Posterior cingulate gyrus (tissue), 11 donors: ENCODE results near the gene PCYT1B.
A peak's percentile ranks its signal among the peaks of the same experiment; 100 is the strongest.
"Not testable (repeated sequence)": the region's sequence is repeated elsewhere in the genome, so short reads cannot be mapped to it uniquely, and the experiment has no call there.

ENCODE experiments used
- DNase-seq, 10 donors: peaks; one replicate each; pipeline versions ENCODE4 v3.0.0 to v3.0.0-alpha.2; 2020 to 2021; ENCODE audit warnings: mixed read lengths in 3 of 10
- intact Hi-C: fragments of 100-400 bp; cut with DNase I; formaldehyde crosslinking; loops from one replicate; pipeline ENCODE4 v1.15.1; 2023

The PCYT1B gene

GRCh38 chrX:24647257-24648058 is at the start of gene PCYT1B:
PCYT1B (minus strand) TSS chrX:24647347; CDS start chrX:24647105, 242 bp downstream.
- peak; percentile 42 to 94 (median 64) for DNase-seq
- intact Hi-C loops = no loop called here

DNA sequence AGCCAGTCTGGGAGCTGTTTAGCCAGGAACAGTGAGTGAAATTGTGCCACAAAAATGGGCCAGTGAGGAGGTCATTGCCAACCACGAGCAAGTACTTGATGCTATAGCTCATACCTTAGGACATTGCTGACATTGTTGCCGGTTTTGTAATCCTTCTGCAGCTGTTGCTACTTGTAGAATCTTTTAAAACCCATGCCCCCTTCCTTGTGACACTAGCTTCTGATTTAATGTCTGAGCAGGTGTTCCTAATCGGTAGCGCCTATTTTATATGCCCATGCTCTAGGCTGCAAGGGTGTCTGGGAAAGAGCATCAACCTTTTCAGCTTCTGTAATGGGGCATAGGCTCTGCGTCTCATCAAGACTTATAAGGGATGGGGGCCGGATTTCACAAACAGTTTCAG is 49.1 kb upstream of the PCYT1B start:
- intact Hi-C loops = no loop called here
- DNase-seq = no peak

GRCh38 chrX:24694825-24695224 is 47.7 kb upstream of the PCYT1B start:
- intact Hi-C loops = no loop called here

GRCh38 chrX:24693453-24694202 is 46.5 kb upstream of the PCYT1B start, which contains the start of gene POLA1:
POLA1 (plus strand) TSS chrX:24693918; CDS start chrX:24693962, 44 bp downstream.
- DNase-seq = peak; percentile 87 to 98 (median 90)
- intact Hi-C loops = no loop called here

More at GRCh38 chrX:24694825-24695224, 47.7 kb upstream of the PCYT1B start:
- no peak for DNase-seq

GRCh38 chrX:24692305-24692704 is 45.2 kb upstream of the PCYT1B start:
- intact Hi-C loops = no loop called here

GRCh38 chrX:24684048-24684447 is 36.9 kb upstream of the PCYT1B start:
- intact Hi-C loops = no loop called here
- no peak for DNase-seq

More at GRCh38 chrX:24692305-24692704, 45.2 kb upstream of the PCYT1B start:
- no peak for DNase-seq

DNA sequence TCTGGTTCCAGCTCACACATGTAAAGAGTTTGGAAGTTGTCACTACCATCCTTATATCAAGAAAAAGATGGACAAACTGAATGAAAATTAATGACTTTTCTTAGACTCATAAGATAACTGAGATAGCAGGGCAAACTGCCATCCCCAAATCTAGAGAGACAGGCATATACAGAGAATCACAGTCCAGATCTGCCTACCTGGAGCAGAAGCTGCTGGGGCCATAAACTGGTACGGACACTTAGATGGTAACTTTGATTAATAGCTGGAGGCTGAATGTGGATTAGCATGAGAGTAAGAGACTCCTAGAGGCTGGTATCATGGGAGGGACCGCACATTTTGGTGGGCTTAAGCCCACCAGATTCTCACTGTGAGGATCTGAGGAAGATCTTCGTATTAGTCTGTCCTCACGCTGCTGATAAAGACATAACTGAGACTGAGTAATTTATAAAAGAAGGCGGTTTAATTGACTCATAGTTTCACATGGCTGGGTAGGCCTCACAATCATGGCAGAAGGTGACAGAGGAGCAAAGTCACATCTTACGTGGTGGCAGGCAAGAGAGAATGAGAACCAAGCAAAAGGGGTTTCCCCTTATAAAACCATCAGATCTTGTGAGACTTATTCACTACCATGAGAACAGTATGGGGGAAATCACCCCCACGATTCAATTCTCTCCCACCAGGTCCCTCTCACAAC is 35.7 kb upstream of the PCYT1B start:
- intact Hi-C loops = no loop called here
- DNase-seq = no peak

DNA sequence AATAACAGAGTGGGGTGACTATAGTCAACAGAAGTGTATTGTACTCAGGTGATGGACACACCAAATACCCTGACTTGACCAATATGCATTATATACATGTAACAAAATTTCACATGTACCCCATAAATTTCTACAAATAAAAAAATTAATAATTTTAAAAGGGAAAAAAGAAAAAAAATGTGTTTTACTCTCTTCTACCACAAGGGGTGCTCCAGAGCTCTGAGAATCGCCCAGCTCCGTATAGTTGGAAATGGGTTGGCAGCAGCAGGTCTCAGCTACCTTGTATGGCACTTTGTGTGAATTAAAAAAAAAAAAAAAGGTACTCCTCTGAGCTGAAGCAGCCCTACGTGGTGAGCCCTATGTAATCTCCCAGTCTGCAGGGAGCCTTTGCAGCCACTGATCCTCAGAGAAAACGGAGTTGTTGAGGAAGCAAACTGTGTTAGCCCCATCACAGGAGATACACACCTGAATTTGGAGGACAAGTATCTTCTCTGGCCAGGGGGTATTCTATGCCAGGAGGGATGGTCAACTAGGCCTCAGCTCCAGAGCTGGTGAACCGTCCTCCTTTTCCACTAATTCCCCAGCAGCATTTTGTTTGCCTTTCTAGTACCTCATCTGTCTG is 29.4 kb upstream of the PCYT1B start:
- DNase-seq = no peak
- intact Hi-C loops = no loop called here

DNA sequence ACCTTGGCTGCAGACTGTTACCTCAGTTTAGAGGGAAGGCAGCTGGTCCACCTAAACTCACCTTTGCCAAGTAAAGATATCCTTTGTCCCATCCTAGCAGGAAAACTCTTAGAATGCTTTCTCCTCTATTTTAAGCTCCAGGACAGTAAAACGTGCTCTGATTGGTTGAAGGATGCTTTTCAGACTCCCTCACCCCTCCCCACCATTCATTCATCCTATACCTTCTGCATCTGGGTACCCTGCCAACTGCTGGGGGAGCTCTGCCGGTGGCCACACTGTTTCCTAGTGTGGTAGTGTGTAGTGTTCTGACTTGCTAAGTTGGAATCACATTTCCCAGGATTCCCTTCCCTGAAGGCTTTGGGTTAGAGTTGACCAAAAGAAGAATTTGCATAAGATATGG is 26.3 kb upstream of the PCYT1B start:
- intact Hi-C loops = no loop called here
- DNase-seq = no peak

DNA sequence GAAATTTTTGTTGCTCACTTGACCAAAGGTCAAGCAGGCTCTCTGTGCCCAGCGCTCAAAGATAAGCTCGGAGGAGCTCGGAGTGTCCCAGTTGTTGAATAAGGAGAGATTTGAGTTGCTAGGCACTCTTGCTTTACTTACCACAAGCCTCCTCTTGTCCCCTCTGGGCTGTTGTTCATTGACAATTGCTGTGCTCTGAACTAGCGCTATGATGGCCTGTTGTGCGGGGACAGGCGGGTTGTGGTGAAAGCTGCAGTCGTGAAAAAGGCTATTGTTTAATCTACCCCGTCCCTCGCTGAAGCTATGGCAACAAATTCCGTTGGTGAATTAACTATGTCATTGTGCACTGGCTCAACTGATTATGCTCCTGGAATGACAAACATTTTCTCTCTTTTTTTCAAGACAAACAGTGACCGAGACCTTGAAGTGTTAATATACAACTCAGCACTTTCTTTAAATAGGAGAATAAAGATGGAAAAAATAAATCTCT is 25.6 kb upstream of the PCYT1B start:
- DNase-seq = peak in 6 of 10 donors; percentile 14 to 91 (median 36)

DNA sequence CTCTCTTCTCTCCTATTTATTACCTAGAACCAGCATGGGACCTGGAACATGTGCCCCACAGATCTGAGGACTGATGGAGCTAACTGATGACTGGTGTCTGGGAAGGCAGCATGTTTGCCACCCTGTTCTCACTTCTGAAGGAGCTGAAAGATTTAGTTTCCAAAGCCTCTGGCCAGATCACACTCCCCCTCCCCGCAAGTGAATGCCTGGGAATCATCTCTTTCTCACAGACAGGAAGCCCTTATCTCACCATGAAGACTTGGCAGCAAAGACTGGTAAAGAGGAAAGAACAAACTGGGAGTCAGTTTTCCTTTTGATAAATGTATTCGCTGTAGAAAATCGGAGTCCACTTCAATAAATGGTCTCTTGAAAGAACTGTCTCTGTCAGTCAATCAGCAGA is 21.0 kb upstream of the PCYT1B start:
- DNase-seq = no peak
- intact Hi-C loops = no loop called here

More for the DNA sequence above, 25.6 kb upstream of the PCYT1B start:
- intact Hi-C loops = no loop called here

GRCh38 chrX:24662352-24662751 is 15.2 kb upstream of the PCYT1B start:
- intact Hi-C loops = no loop called here
- DNase-seq = no peak

GRCh38 chrX:24661292-24661691 is 14.1 kb upstream of the PCYT1B start:
- intact Hi-C loops = no loop called here

DNA sequence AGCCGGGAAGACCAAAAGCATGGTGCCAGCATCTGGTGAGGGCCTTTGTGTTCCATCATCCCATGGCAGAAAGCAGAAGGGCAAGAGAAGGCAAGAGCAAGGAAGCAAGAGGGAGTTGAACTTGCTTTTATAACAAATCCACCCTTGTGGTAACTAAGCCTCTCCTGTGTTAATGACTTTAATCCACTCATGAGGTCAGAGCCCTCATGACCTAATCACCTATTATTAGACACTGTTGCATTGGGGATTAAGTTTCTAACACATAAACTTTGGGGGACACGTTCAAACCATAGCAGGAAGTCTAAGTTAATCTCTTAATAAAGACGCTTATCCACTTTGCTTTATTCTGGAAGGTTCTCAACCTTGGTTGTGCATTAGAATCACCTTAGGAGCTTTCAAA is 12.5 kb upstream of the PCYT1B start:
- intact Hi-C loops = no loop called here
- DNase-seq = no peak

More at GRCh38 chrX:24661292-24661691, 14.1 kb upstream of the PCYT1B start:
- no peak for DNase-seq

- DNase-seq = no peak
- intact Hi-C loops = no loop called here
Measured at GRCh38 chrX:24659106-24659505, 12.0 kb upstream of the PCYT1B start.

DNA sequence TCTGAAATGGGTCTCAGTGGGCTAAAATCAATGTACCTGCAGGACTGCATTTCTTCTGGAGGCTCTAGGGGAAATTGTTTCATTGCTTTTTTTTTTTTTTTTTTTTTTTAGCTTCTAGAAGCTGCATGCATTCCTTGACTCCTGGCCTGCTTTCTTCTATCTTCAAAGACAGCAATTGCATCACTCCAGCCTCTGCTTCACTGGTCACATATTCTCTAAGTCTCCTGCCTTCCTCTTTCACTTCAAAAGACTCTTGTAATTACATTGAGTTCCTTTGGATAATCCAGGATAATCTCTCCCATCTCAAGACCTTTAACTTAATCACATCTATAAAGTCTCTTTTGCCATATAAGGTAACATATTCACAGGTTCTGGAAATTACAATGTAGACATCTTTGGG is 11.3 kb upstream of the PCYT1B start:
- DNase-seq = no peak
- intact Hi-C loops = no loop called here

GRCh38 chrX:24657671-24658386 is 10.7 kb upstream of the PCYT1B start:
- intact Hi-C loops = no loop called here
- DNase-seq = no peak

- not testable (repeated sequence) for DNase-seq
Measured at GRCh38 chrX:24655679-24656078, 8.5 kb upstream of the PCYT1B start.

DNA sequence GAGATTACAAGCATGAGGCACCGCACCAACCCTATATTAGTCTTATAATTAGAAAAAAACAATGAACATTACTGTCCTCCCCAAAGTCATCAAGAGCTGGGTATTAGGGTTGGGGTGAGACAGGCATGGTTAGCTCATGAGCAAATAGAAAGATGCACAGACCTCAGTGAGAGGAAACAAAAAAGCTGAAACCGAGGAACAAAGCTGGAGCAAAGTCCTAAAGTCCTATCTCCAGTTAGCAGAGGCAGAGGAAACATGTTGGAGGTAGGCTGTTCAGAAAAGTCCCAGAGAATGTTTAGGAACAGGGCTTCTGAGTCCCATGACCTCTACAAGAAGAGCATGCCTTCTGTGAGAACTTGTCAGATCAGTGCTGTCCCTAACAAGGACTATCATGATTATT is 4.6 kb upstream of the PCYT1B start:
- intact Hi-C loops = no loop called here
- no peak for DNase-seq

More at GRCh38 chrX:24655679-24656078, 8.5 kb upstream of the PCYT1B start:
- intact Hi-C loops = not testable (repeated sequence)

- intact Hi-C loops = no loop called here
- no peak for DNase-seq
Measured at GRCh38 chrX:24648495-24648894, 1.3 kb upstream of the PCYT1B start.
